Activated naive CD4-positive, alpha-beta T cell treated with anti-CD3 and anti-CD28 coated beads, Interleukin-2, amount 50 U/mL, for 16 hours (primary cell): ENCODE results near the gene C12orf75.
"Not testable (repeated sequence)": the region's sequence is repeated elsewhere in the genome, so short reads cannot be mapped to it uniquely, and the experiment has no call there.

Experiments used
- DNase-seq: peaks from one replicate; pipeline ENCODE4 v3.0.0-alpha.2; 2020

The C12orf75 gene

DNA sequence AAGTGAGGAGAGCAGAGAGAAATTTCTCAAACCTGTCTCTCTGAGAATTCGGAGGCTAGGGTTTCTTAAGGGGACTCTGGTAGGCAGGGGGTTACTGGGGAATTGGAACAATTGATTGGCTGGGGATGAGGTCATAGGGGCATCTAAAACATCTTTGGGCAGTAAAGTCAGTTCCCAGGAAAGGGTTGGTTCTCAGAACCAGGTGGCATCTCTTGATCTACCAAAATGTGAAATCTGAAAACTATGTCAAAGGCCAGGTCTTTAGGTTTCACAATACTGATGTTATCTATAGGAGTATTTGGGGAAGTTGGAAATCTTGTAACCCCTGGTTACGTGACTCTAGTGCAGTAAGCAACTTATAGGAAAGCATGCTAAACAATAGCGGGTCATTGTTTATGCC is 6.9 kb downstream of the C12orf75 start:
- no peak for DNase-seq

DNA sequence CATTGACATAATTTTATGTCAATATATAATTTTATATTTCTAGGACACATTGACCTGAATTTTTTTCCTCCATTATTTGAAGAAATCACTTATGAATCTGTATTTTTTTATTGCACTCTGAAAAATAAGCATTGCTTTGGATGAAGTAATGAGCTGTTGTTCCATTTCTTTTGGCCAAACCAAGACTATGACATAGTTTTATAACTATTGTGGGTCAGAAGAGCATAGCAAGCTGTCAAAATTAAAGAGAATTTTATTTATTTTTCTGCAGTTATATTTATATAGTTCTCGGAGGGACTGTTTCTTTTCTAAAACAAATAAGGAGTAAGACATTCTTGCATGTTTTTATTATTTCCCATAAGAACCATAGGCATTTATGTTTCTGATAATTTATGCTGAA is 8.5 kb downstream of the C12orf75 start:
- DNase-seq, result no peak

DNA sequence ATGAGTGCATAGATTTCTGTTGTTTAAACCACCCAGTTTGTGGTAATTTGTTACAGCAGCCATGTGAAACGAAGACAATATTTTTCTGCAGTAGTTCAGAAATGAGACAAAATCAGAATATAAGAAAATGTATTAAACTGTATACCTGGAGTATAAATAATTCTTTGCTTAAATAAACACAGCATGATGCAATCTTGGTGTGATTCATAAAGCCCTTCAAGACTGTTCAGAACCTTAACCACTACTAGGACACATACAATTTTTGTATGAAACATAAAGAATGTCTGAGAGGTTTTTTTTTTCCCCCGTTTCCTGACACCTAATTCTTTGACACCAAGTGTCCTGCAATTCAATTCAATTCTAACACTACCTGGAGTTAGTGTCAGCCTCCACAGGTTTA is 10.5 kb downstream of the C12orf75 start:
- DNase-seq, result no peak

DNA sequence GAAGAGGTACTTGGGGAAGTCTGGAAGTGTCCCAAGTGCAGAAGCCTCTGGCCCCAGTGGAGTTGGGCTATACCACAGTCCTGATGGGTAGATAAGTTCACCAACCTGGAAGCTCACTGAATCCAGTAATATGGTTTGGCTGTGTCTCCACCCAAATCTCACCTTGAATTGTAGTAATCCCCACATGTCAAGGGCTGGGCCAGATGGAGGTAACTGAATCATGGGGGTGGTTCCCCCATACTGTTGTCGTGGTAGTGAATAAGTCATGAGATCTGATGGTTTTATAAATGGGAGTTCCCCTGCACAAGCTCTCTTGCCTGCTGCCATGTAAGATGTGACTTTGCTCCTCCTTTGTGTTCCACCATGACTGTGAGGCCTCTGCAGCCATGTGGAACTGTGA is 11.1 kb downstream of the C12orf75 start:
- not testable (repeated sequence) for DNase-seq

DNA sequence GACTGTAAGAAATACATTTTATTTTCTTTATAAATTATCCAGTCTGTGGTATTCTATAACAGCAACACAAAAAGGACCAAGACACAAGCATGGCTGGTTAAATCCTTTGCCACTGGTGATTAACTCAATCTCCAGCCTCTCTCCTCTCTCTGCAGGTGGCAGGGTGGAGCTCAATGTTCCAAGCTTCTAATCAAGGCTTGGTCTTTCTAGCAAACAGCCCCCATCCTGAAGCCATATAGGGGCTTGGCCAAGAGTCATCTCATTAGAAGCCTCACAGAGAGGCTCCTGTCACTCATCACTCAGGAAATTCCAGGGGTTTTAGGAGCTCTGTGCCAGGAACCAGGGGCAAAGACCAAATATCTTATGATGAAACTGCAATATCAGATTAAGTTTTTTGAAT is 12.0 kb downstream of the C12orf75 start:
- DNase-seq, result no peak

DNA sequence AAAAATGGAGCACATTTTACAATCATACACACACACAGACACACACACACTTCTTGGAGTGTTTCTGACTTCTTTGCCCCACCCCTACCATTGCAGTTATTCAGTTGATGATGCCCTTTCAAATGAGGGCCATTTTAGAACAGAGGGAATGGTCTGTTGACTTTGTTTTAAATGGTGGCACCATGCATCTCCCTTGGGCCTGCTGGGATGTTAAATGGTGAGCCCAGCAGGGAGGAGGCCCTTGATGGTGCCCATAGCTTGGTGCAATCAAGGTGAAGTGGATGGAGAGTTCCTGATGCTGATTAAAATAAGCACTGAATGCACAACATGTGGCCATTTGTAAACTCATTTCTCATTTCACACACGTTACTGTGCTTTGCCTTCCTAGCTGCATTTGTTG is 13.3 kb downstream of the C12orf75 start:
- no peak for DNase-seq

DNA sequence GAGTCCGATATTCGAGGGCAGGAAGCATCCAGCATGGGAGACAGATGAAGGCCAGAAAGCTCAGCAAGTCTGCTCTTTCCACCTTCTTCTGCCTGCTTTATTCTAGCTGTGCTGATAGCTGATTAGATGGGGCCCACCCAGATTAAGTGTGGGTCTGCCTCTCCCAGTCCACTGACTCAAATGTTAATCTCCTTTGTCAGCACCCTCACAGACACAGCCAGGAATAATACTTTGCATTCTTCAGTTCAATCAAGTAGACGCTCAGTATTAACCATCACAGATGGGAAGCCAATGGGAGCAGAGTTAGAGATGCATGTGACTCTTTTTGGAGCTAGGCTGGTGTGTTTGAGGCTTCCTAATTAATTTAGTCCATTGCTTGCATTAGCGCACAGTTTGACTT is 17.0 kb downstream of the C12orf75 start:
- DNase-seq, result no peak

DNA sequence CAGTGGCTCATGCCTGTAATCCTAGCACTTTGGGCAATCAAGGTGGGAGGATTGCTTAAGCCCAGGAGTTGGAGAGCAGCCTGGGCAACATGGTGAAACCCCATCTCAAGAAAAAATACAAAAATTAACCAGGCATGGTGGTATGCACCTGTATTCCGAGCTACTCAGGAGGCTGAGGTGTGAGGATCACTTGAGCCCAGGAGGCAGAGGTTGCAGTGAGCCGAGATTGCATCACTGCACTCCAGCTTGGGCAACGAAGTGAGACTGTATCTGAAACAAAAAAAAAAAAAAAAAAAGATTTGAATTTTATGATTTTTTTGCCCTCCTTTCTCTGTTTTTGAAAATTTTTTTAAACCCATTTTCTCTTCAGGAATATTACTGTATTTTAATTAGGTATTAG is 17.7 kb downstream of the C12orf75 start:
- no peak for DNase-seq

DNA sequence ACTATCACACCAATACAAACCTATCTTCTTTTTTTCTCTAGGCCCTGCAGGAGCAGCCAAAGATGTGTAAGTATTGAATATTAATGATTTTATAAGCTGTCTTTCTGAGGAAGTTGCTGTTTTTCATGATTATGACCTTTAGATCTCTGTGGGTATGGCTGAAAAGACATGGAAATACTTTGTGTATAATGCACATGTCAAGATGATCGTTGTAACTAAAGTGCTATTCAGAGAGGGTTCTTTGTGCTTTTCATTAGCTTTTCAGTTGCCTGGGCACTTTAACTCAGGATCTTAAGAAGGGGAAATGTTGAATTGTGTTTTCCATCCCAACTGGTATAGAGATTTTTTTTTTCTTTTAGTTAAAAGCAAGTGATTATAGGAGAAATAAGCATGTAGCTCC is 18.1 kb downstream of the C12orf75 start:
- no peak for DNase-seq

DNA sequence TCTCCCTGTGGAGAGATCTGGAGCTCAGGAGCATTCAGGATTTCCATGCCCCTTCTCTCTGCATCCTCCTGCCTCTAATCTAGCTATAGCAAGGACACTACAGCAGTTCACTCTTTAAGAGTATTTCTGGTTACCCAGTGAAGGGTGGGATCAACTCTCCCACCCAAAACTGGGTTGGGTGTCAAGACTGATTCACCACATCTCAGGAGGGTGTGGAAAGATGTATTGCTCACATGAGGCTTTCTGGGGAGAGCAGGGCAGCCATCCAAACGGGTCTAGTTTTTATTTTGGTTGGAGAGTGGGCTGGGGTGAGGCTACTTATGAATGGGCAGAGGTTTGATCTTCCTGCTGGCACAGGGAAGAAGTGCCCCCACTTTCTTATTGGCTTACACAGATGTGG is 18.6 kb downstream of the C12orf75 start:
- DNase-seq, result no peak

DNA sequence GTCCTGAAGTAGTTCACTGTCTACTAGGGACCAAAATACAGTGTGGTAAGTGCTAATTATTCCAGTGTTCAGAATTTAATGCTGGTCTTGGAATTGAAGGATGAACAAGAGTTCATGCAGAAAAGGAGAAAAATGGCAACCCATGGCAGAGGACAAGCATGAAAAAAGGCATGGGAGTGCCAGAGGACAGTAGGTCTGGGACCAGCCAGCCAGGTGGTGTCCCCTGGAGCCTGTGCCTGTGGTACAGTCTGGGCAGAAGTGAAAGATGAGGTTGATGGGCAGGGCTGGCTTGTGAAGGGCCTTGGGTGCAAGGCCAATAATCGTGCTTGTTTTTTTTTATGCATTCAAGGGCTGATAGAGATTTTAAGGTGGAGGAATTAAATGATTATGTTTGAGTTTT is 21.0 kb downstream of the C12orf75 start:
- no peak for DNase-seq

DNA sequence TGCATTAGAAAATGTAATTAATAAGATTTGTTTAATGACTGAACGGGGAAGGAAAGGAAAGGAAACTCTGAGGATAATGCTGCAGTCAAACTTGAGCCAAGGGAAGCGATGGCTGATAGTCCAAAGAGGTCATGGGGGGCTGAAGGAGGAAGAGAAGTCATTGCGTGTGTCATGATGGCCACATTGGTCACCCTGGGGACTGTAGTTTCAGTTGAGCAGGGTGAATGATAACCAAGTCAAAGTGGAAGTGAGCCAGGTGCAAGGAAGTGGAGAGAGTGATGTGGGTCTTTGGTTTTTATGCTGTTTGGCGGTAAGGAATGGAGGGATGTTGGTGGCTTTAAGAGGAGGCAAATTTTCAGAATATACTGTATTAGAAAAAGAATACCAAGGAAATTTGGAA is 21.6 kb downstream of the C12orf75 start:
- DNase-seq, result no peak

DNA sequence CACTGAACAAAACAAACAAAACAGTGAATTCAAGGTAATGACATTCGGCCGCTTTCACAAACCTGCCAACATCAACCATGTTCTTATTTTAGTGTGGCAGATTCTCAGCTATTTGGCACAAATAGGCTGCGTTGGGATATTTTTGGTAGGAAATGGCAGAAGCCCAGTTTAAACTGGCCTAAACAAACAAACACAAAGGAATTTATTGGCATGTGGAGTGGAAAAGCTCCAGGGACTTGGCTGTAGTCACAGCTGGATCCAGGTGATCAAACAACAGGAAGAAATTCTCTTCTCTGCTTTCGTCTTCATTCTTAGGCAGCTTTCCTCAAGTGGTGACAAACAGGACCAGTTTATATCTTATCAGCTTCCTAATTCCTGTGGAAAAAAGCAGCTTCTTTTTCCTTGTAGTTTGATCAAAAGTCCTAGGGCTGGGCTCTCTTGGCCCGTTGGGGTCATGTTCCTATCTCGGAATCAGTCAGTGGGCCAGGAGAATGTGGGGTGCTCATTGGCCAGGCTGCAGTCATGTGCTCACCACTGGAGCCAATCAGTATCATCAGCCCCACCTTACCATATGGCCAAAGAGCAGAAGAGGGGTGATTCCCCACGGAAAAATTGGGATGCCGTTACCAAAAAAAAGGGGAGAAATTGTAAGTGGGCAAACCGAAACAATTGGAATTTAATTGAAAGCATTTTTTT is 22.6 kb downstream of the C12orf75 start:
- DNase-seq, result no peak

DNA sequence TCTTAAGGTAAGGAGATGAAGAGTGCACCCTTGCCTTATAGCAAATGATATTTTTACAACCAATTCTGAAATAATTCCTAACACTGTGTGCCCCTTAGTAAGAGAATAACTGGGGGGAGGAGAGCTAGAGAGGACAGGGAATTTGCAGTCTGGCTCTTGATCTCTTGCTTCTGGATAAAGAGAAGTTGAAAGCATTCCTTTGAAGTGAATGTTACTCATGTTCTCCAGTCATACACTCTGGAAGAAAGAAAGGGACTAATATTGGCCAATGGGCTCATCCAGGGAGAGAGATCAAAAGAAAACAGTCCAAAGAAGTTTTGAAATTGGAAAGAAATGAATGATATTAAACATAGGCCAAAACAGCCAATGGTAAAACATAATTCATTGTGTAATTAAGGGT is 25.3 kb downstream of the C12orf75 start:
- no peak for DNase-seq

DNA sequence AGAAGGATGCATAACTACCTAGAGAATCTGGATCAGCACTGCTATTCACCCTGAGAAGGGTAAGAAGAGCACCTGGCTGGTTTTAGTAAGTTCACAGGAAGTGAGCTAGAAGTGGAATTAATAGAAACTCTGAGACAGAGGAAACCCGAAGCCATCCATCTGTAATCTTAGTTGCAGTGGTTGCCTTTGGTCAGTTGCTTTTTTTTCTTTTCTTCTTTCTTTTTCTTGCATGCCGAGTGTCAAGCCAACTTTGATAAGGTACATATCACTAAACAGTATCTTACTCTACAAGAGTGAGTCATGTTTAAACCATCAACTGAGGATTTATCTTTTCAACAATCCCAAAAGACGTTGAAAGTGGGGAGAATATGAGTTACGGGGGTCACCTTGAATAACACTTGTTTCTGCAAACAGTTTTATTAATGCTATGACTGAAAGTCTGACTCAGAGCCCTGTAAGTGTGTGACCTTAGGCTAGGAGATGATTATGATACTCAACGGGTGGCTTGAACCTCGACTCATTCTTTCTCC is 26.7 kb downstream of the C12orf75 start:
- DNase-seq, result no peak

DNA sequence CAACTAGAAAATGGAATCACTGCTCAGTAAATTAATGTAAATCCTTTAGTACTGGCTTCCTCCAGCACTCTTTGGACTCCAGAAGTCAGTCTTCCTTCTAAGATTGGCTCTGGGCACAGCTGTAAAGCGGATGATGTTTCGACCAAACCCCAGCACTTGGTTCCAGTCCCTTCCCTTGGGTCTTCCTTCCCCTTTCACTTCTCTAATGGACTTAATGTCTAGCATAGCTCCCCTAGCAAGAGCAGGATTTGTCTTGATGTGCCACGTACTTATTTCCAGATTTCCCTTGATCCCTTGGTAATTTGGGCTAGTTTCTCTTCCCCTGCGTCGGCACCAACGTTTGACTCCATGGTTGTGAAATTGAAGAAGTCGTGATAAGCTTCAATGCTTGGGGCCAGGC is 28.3 kb downstream of the C12orf75 start:
- DNase-seq, result no peak

DNA sequence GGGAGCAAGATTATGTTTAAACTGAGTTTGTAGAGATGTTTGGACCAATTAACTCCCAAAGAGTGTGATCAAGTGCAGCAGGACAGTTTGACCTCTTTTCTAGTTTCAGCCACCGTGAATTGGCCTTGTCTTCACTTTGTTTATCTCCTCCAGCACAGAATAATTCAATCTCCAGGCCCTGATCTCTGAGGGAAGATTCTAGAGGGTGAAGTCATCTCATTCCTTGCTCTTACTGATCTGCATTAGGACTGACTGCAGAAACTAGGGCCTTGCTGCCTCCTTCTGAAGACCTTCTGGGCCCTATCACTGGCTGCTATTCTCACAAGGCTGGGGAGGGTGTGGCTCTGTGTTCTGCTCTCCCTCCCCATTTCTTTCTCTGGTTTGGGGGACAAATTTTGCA is 29.4 kb downstream of the C12orf75 start:
- DNase-seq, result no peak

DNA sequence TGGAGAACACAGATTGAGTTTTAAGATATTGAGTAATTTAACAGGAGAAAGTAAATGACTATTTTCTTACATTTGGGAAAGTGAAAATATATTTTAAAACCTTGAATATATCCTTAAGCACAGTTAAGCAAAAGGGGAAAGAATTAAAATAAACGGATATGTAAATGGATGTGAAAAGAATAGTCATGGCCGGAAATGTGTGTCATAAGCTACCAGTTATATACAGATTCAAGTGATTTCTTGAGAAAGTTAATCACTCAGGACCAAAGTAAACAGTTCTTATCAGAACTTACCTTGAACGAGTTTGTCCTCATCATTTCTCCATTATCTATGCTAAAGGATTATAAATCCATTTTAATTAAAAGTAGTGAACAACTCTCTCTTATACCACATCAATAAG is 33.4 kb downstream of the C12orf75 start:
- DNase-seq, result no peak

DNA sequence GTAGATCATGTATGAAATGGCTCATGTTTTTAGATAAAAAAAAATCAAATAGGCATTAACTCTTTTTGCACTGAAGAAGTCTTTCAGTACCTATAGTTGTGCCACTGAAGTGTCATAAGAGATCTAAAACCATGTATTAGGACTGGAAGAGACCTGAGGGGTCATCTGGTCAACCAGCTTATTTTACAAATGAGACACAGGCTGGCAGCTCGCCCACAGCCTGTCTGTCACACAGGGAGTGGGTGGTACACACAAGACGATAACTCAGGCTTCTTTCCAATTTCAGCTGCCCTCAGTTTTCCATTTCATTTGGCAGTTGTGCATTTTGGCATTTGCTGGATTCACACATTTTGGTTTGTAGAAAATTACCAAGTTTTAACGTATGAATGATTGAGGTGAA is 34.7 kb downstream of the C12orf75 start:
- no peak for DNase-seq

DNA sequence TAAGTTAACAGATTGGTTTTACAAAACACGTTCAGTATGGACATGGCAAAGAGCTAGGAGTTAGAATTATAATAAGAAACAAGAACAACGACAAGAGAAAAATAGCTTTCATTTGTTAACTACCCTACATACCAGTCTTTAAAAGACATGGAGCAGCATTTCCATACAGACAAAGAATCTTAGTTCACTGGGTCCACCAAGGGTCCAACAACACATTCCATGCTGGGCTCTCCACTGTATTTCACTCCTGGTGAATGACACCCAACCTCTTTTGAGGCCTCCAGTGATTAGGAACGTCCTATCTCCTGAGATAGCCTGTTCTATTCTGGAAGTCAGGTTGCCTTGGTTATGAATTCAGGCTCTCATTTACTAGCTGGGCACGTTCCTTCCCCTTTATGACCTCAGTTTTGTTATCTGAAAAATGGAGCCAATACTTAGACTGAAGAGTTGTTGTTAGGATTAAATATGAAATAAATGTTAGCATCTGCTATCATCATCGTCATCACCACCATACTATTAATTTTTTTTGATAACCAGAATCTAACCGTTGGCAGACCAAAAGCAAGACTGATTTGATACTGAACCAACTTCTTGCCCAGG is 37.7 kb downstream of the C12orf75 start:
- no peak for DNase-seq

DNA sequence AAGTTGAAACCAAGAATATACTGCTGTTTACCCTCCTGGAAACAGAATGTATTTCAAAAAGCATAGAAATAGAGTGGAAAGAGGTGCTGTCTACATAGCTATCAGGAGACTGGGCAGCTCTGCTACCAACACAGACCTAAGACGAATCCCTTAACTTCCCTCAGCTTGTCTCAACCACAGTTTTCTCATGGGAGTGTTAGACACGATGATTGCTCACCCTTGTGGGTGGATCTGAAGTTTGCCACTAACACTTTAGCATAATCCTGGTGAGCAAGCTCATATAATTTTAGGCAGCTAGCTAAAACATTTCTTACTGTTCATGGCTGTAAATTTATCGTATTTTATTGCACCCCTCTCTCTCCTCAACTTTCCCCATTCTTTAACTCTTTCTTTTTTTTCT is 38.5 kb downstream of the C12orf75 start:
- DNase-seq, result no peak

DNA sequence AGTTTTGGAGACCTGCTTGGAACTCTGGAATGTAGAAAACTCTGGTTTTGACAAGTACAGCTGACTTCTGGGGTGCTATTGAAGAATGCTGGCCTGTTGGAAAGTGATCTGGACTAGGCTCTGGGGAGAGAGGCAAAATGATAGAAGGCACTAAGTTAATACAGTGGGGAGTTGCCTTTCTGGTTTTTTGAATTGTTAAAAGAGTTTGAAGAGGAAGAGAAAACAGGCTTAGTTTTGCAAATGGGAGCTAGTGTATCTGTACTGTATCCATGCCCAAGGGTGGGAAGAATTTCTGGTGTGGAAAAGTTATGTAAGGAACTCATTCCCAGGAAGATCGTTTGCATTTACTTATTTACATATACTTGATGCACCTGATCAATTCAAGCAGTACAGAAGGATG is 43.8 kb downstream of the C12orf75 start:
- DNase-seq, result no peak

DNA sequence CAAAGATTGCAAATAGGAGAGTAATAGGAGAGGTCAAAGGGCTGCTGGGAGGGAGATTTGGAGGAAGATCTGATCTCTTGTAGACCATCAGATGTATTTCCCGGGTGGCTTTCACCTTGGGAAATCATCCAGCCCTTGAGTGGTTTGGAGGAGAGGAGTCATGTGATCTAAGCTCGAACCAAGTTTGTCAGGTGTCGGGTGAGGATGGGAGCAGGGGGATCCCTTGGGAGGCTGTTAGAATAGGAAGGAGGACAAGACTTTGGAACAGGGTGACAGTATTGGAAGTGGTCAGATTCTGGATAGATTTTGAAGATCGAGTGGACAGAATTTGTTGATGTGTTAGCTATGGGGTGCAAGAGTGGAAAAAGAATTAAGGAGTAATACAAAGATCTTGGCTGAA is 46.6 kb downstream of the C12orf75 start:
- DNase-seq, result no peak

DNA sequence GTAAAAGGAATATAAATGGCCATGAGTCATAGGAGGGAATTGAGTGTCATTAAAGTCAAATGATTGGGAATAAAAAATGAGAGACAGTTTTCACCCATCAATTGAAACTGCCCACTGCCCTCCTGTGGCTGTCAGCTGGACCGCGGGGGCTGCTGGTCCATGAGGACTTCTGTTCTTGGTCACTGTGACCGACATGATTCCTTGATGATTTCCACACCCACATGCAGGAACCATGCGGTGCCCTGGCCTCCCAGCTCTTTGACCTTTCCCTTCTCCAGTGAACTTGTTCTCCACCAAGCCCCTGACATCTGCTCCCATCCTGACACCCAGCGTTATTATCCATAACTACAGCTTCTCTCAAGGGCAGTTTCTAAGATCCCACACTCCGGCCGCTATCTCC is 48.4 kb downstream of the C12orf75 start:
- DNase-seq, result no peak
